A673 (cell line): ENCODE results near the gene LRR1. TPM values are rescaled to one million over a fixed set of nuclear protein-coding genes. Genes with fewer than 3 reads are reported as not detected.
"Not testable (repeated sequence)": the region's sequence is repeated elsewhere in the genome, so short reads cannot be mapped to it uniquely, and the experiment has no call there.

Source experiments
- BruUV-seq: library from RNA; stranded (reverse); fragments of 400-500 nt; replicated peaks from 2 replicates; lab custom pipeline; 2021; lab: Mats Ljungman, UMichigan
- CTCF ChIA-PET: fragments of 300-600 bp; sonication (Branson Sonifier 250); formaldehyde crosslinking; loops from one replicate; lab custom pipeline; 2022; ENCODE audit warnings: antibody characterized with exemption; lab: Charles Lee
- POLR2A ChIA-PET: fragments of 300-600 bp; sonication (Branson Sonifier 250); formaldehyde crosslinking; loops from one replicate; lab custom pipeline; 2022; ENCODE audit warnings: antibody characterized with exemption; ENCODE audit not compliant: low non-redundant PET; lab: Charles Lee
- DNase-seq: peaks from one replicate; pipeline ENCODE4 v3.0.0-alpha.2; 2015; ENCODE audit warnings: low spot score
- H3K27ac ChIP-seq: fragments of 200-600 bp; sonication (generic); 2 replicates; pipeline ENCODE4 v1.5.1; 2016; ENCODE audit warnings: mixed run types, low read depth, mild to moderate bottlenecking, mixed read lengths, antibody characterized with exemption, low read length; ENCODE audit not compliant: poor library complexity, severe bottlenecking
- H3K27me3 ChIP-seq: fragments of 200-600 bp; sonication (generic); replicated peaks from 2 replicates; pipeline ENCODE4 v1.6.1; 2017; ENCODE audit warnings: mixed run types, low read depth, mild to moderate bottlenecking, mixed read lengths, antibody characterized with exemption, low read length; ENCODE audit not compliant: insufficient read depth, poor library complexity
- H3K36me3 ChIP-seq: fragments of 200-600 bp; sonication (generic); 2 replicates; pipeline ENCODE4 v1.6.1; 2016; ENCODE audit warnings: mixed run types, mild to moderate bottlenecking, mixed read lengths, antibody characterized with exemption, low read length; ENCODE audit not compliant: insufficient read depth, poor library complexity, severe bottlenecking
- H3K4me1 ChIP-seq: fragments of 200-600 bp; sonication (generic); 2 replicates; pipeline ENCODE4 v1.6.1; 2017; ENCODE audit warnings: mixed run types, mild to moderate bottlenecking, mixed read lengths, antibody characterized with exemption, low read length; ENCODE audit not compliant: insufficient read depth, poor library complexity, severe bottlenecking
- H3K4me3 ChIP-seq: fragments of 200-600 bp; sonication (generic); 2 replicates; pipeline ENCODE4 v1.5.1; 2016; ENCODE audit warnings: low read depth, mixed run types, mild to moderate bottlenecking, mixed read lengths, low read length; ENCODE audit not compliant: poor library complexity, severe bottlenecking
- H3K9me3 ChIP-seq: fragments of 200-600 bp; sonication (generic); 2 replicates; pipeline ENCODE4 v1.6.1; 2016; ENCODE audit warnings: mixed run types, low read depth, mild to moderate bottlenecking, mixed read lengths, antibody characterized with exemption, low read length; ENCODE audit not compliant: poor library complexity, severe bottlenecking
- EZH2 ChIP-seq: fragments of 200-600 bp; sonication (generic); IDR thresholded peaks from 2 replicates; pipeline ENCODE4 v1.6.1; 2017; ENCODE audit warnings: borderline replicate concordance, low read depth, mild to moderate bottlenecking, mixed read lengths, antibody characterized with exemption, low read length; ENCODE audit not compliant: poor library complexity, severe bottlenecking
- intact Hi-C: fragments of 100-400 bp; cut with micrococcal nuclease; formaldehyde crosslinking; loops from one replicate; pipeline ENCODE4 v1.10.0; 2022; ENCODE audit not compliant: unreplicated experiment
- total RNA-seq: library from RNA; stranded (reverse); gene quantifications from 2 replicates; pipeline ENCODE4 v1.2.3, GENCODE V29; 2021
- TF ChIP-seq, protein P1 (sequence below): fragments of 300-800, 200-600 bp; sonication (generic); conservative IDR thresholded peaks from 2 replicates; pipeline ENCODE4 v1.5.1; 2017; ENCODE audit warnings: low read depth, mild to moderate bottlenecking, antibody characterized with exemption, low read length, moderate library complexity, mixed read lengths

LRR1 gene
- total RNA-seq, 1 experiment from 2014 or later: 49.2 TPM

DNA sequence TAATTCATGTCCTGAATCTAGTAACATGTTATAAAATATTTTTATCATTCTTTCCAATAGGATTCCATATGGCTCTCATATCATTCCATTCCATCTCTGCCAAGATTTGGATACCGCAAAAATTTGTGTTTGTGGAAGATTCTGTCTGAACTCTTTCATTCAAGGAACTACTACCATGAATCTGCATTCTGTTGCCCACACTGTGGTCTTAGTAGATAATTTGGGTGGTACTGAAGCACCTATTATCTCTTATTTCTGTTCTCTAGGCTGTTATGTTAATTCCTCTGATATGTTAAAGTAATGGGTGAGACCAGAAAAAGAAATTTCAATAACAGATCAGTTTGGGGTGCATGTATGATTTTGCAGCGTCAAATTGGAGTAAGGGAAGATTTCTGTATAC, 15.5 kb downstream of the LRR1 start:
- Histone ChIP-seq H3K36me3 (peaks cover 40% of the 10 kb centered on the region), H3K4me3 (no peak overlapping the region), H3K9me3 (no peaks in the 10 kb centered on the region), H3K4me1 (no peaks in the 10 kb centered on the region), H3K27me3 (no peaks in the 10 kb centered on the region), H3K27ac (no peak overlapping the region)
- DNase-seq: no peak
- ChIA-PET CTCF (no interaction called here), POLR2A (no interaction called here)
- intact Hi-C loops: no loop called here
- no TSS peak for BruUV-seq
- TF ChIP-seq EZH2: no peak
- TF ChIP-seq, protein P1, sequence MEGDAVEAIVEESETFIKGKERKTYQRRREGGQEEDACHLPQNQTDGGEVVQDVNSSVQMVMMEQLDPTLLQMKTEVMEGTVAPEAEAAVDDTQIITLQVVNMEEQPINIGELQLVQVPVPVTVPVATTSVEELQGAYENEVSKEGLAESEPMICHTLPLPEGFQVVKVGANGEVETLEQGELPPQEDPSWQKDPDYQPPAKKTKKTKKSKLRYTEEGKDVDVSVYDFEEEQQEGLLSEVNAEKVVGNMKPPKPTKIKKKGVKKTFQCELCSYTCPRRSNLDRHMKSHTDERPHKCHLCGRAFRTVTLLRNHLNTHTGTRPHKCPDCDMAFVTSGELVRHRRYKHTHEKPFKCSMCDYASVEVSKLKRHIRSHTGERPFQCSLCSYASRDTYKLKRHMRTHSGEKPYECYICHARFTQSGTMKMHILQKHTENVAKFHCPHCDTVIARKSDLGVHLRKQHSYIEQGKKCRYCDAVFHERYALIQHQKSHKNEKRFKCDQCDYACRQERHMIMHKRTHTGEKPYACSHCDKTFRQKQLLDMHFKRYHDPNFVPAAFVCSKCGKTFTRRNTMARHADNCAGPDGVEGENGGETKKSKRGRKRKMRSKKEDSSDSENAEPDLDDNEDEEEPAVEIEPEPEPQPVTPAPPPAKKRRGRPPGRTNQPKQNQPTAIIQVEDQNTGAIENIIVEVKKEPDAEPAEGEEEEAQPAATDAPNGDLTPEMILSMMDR: no peak

- TF ChIP-seq EZH2: no peak
- TF ChIP-seq, protein P1: no peak
- POLR2A ChIA-PET: no interaction called here
- Histone ChIP-seq H3K27ac (no peak overlapping the region), H3K4me3 (no peak overlapping the region), H3K4me1 (no peaks in the 10 kb centered on the region), H3K36me3 (peaks cover 40% of the 10 kb centered on the region), H3K9me3 (no peaks in the 10 kb centered on the region), H3K27me3 (no peaks in the 10 kb centered on the region)
- DNase-seq: no peak
- CTCF ChIA-PET: no interaction called here
- intact Hi-C loops: no loop called here
- no TSS peak for BruUV-seq
These were observed 17.0 kb downstream of the LRR1 start for GRCh38 chr14:49615776-49616175.

DNA sequence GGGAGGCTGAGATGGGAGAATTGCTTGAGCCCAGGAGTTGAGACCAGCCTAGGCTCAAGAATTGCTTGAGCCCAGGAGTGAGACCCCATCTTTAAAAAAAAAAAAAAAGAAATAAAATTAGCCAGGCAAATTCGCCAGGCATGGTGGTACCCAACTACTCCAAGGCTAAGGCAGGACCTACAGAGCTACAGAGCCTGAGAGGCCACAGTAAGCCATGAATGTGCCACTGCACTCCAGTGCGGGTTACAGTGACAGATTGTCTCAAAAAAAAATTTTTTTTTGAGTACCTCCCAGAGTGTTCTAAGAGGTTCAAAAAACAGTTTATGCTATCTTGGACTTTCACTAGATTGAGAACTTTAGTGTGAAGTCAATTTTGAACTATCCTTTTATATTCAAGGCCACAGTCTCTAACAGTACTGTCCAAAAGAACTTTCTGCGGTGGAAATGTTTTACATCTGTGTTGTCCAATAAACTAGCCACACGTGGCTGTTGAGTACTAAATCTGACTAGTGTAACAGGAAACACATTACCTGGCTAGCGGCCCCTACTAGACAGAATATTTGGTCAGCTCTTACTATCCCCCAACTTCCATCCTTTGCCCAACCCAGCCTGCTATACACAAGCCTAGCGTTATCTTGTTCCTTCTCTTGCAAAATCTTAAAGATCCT, 19.2 kb downstream of the LRR1 start:
- intact Hi-C loops: no loop called here
- Histone ChIP-seq H3K4me3 (no peak overlapping the region), H3K27ac (no peak overlapping the region), H3K4me1 (peaks cover 8% of the 10 kb centered on the region), H3K36me3 (peaks cover 42% of the 10 kb centered on the region), H3K9me3 (no peaks in the 10 kb centered on the region), H3K27me3 (no peaks in the 10 kb centered on the region)
- ChIA-PET CTCF (interaction anchor here (0.6 kb wide), 1 partner anchor 12 kb away, joined by 4 read pairs; no protein-coding TSS in a partner anchor), POLR2A (interaction anchor here (0.6 kb wide), 1 partner anchor 19 kb away, joined by 5 read pairs; the partner anchor contains the start of gene LRR1)
- TF ChIP-seq, protein P1: no peak
- TF ChIP-seq EZH2: no peak
- no TSS peak for BruUV-seq
- no peak for DNase-seq

DNA sequence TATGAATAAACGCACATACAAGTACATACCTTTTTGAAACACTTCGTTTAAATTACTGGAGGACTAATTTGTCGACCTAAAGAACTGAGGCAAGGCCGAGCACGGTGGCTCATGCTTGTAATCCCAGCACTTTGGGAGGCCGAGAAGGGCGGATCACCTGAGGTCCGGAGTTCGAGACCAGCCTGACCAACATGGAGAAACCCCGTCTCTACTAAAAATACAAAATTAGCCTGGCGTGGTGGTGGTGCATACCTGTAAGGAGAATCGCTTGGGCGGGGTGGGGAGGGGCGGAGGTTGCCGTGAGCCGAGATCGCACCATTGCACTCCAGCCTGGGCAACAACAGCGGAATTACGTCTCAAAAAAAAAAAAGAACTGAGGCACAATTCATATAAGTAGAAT, 20.5 kb downstream of the LRR1 start:
- H3K4me3 ChIP-seq: peak overlapping the region; percentile 93
- H3K9me3 ChIP-seq, BruUV-seq, H3K27me3 ChIP-seq, DNase-seq, POLR2A ChIA-PET, intact Hi-C loops: not testable (repeated sequence)
- peak overlapping the region; percentile 95 for H3K27ac ChIP-seq
- H3K36me3 ChIP-seq: peaks cover 51% of the 10 kb centered on the region
- H3K4me1 ChIP-seq: peaks cover 21% of the 10 kb centered on the region
- CTCF ChIA-PET: interaction anchor here (1.9 kb wide), 1 partner anchor 15 kb away, joined by 16 read pairs; the partner anchor contains the start of gene DNAAF2
